Measurements from ENCODE around the gene DPYSL4. TPM values are rescaled to one million over a fixed set of nuclear protein-coding genes. Genes with fewer than 3 reads are reported as not detected.

Gene DPYSL4
- total RNA-seq, 1 experiment from 2014 or later, result 1.6 TPM

GRCh38 chr10:132195366-132196075 lies 8.8 kb downstream of the DPYSL4 start:
- DNase-seq (ENCODE audit: low read depth), result no peak

GRCh38 chr10:132196178-132197113 lies 9.7 kb downstream of the DPYSL4 start:
- no peak for DNase-seq (ENCODE audit: low read depth)

- DNase-seq (ENCODE audit: low read depth), result no peak
Observed at GRCh38 chr10:132197271-132198067, 10.7 kb downstream of the DPYSL4 start.

GRCh38 chr10:132198068-132198370 lies 11.3 kb downstream of the DPYSL4 start:
- no peak for DNase-seq (ENCODE audit: low read depth)

GRCh38 chr10:132198381-132199181 lies 11.8 kb downstream of the DPYSL4 start:
- no peak for DNase-seq (ENCODE audit: low read depth)

- DNase-seq (ENCODE audit: low read depth), result no peak
Observed at GRCh38 chr10:132199268-132199853, 12.6 kb downstream of the DPYSL4 start.

GRCh38 chr10:132199854-132200311 lies 13.1 kb downstream of the DPYSL4 start:
- no peak for DNase-seq (ENCODE audit: low read depth)

GRCh38 chr10:132200344-132201110 lies 13.8 kb downstream of the DPYSL4 start:
- DNase-seq (ENCODE audit: low read depth), result no peak

- no peak for DNase-seq (ENCODE audit: low read depth)
Observed at GRCh38 chr10:132201111-132201969, 14.6 kb downstream of the DPYSL4 start.

GRCh38 chr10:132202070-132202970 lies 15.6 kb downstream of the DPYSL4 start:
- DNase-seq (ENCODE audit: low read depth), result no peak

- no peak for DNase-seq (ENCODE audit: low read depth)
Observed at GRCh38 chr10:132203256-132204077, 16.7 kb downstream of the DPYSL4 start.

GRCh38 chr10:132204078-132204780 lies 17.5 kb downstream of the DPYSL4 start:
- no peak for DNase-seq (ENCODE audit: low read depth)

GRCh38 chr10:132204781-132205473 lies 18.2 kb downstream of the DPYSL4 start:
- no peak for DNase-seq (ENCODE audit: low read depth)

- no peak for DNase-seq (ENCODE audit: low read depth)
Observed at GRCh38 chr10:132205650-132206376, 19.1 kb downstream of the DPYSL4 start.

- DNase-seq (ENCODE audit: low read depth), result no peak
Observed at GRCh38 chr10:132206377-132206745, 19.6 kb downstream of the DPYSL4 start.

Measured in RPMI7951 (cell line).